ENCODE data around the gene DAGLA. TPM values are rescaled to one million over a fixed set of nuclear protein-coding genes. Genes with fewer than 3 reads are reported as not detected.
A peak's percentile ranks its signal among the peaks of the same experiment; 100 is the strongest.

DAGLA gene, protein sequence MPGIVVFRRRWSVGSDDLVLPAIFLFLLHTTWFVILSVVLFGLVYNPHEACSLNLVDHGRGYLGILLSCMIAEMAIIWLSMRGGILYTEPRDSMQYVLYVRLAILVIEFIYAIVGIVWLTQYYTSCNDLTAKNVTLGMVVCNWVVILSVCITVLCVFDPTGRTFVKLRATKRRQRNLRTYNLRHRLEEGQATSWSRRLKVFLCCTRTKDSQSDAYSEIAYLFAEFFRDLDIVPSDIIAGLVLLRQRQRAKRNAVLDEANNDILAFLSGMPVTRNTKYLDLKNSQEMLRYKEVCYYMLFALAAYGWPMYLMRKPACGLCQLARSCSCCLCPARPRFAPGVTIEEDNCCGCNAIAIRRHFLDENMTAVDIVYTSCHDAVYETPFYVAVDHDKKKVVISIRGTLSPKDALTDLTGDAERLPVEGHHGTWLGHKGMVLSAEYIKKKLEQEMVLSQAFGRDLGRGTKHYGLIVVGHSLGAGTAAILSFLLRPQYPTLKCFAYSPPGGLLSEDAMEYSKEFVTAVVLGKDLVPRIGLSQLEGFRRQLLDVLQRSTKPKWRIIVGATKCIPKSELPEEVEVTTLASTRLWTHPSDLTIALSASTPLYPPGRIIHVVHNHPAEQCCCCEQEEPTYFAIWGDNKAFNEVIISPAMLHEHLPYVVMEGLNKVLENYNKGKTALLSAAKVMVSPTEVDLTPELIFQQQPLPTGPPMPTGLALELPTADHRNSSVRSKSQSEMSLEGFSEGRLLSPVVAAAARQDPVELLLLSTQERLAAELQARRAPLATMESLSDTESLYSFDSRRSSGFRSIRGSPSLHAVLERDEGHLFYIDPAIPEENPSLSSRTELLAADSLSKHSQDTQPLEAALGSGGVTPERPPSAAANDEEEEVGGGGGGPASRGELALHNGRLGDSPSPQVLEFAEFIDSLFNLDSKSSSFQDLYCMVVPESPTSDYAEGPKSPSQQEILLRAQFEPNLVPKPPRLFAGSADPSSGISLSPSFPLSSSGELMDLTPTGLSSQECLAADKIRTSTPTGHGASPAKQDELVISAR
- 1 to 10 TPM; 2.0 to 5.0 (median 2.6) TPM for total RNA-seq

DNA sequence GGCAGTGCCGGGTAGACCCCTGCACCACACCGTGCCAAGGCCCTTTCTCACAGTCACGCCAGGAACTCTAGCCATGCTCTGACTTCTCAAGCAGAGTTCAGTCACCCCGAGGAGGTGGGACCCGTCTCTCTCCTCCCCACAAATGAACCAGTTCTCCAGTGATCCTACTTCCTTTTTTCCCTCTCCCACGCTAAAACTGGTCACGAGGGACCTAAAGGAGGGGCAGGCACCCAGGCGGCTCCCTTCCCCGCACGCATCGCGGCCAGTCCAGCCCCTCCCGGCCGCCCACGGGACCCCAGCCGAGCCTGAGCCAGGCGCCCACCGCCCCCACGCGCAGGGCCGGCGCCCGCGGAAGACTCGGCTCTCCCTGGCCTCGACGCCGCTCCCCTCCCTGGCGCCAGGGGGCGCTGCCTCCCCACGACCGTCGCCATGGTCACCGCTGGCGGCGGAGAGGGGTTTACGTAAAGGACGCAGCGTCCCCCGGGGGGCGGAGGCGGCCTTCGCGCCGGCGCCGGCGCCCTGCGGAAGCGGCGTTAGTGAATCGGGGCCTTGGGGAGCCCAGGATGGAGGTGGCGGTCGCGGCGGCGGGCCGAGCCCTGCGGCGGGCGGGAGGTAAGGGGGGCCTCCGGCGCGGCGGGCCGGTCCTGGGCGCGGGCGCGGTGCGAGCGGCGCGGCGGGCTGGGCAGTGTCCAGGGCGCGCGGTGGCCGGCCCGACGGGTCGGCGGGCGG lies at the start of gene DAGLA:
Gene DAGLA, plus strand, starts transcription at position 499 of the 729 bp plus-strand sequence. CDS start 39,765 bp downstream, outside the sequence.
- peak; percentile 65 to 86 (median 72) for ATAC-seq (replicated peaks in 6 of 8)
- Histone ChIP-seq H3K4me1 (replicated peaks in 1 of 2) (peaks cover 19 to 39% of the 10 kb centered on the region in 2 donors), H3K4me3 (peak within 1 kb of the TSS; percentile 32 to 50 (median 42)), H3K27ac (no peak within 1 kb of the TSS)
- 0 to 17% (median 0%) methylated on average over 1 to 6 of the region's 84 CpGs; no CpG with 5 or more reads in 7 of the 10 experiments for WGBS, 10 experiments
- in situ Hi-C loops (cut with MboI; ENCODE audit: low pct_unique_long_range_greater_than_20kb in 2 of 9, low sequenced_read_pairs in 9 of 9, unreplicated experiment in 9 of 9), result no loop called here

- in situ Hi-C loops (cut with MboI; ENCODE audit: low pct_unique_long_range_greater_than_20kb in 2 of 9, low sequenced_read_pairs in 9 of 9, unreplicated experiment in 9 of 9), result loop anchor here in 7 of 9 experiments (10.0 to 25.0 kb wide), 4 partner anchors 145 to 295 kb away; partner anchors contain the start of genes DDB1 (in 1 of the 7) and TKFC (in 1 of the 7)
- Histone ChIP-seq H3K27ac (peak overlapping the region; percentile 38 to 68), H3K4me3 (no peak overlapping the region), H3K4me1 (replicated peaks in 1 of 2) (peaks cover 45 to 55% of the 10 kb centered on the region in 2 donors)
- ATAC-seq (replicated peaks in 6 of 8), result peak in 5 of 8 experiments; percentile 61 to 85 (median 81)
- WGBS, 10 experiments, result 20 to 100% (median 46%) methylated on average over 2 to 11 of the region's 12 CpGs; no CpG with 5 or more reads in 3 of the 10 experiments
Measured at GRCh38 chr11:61632096-61632495, 48.1 kb upstream of the DAGLA start.

DNA sequence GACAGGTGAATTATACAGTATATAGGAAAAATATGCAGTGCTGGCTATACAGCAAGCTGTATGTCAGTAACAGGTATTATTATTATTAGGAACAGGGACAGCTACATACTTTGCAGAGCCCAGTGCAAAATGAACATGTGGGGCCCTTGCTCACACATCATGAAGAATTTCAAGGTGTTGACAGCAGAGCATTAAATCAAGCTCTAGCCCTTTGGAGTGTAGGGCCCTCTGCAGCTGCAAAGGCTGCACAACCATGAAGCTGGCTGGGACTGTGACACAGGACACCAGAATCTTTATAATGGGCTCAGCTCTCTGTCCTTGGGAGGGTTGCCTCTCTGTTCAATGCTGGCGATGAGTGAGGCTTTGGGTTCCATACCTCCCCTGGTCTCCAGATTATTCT lies 44.9 kb upstream of the DAGLA start:
- no peak overlapping the region for H3K4me3 ChIP-seq
- 40 to 100% (median 85%) methylated on average over 1 of the region's 1 CpG; no CpG with 5 or more reads in 6 of the 10 experiments for WGBS, 10 experiments
- H3K27ac ChIP-seq, result no peak overlapping the region
- H3K4me1 ChIP-seq (replicated peaks in 1 of 2), result peaks cover 34 to 46% of the 10 kb centered on the region in 2 donors
- peak in 3 of 8 experiments; percentile 9 to 30 (median 11) for ATAC-seq (replicated peaks in 6 of 8)
- in situ Hi-C loops (cut with MboI; ENCODE audit: low pct_unique_long_range_greater_than_20kb in 2 of 9, low sequenced_read_pairs in 9 of 9, unreplicated experiment in 9 of 9), result loop anchor here in 7 of 9 experiments (10.0 to 25.0 kb wide), 4 partner anchors 148 to 298 kb away; partner anchors contain the start of genes DDB1 (in 1 of the 7) and TKFC (in 1 of the 7)

GRCh38 chr11:61635787-61636186 lies 44.4 kb upstream of the DAGLA start:
- WGBS, 10 experiments, result 40 to 100% (median 72%) methylated on average over 1 to 2 of the region's 5 CpGs; no CpG with 5 or more reads in 6 of the 10 experiments
- Histone ChIP-seq H3K4me3 (no peak overlapping the region), H3K27ac (no peak overlapping the region), H3K4me1 (replicated peaks in 1 of 2) (peaks cover 35 to 46% of the 10 kb centered on the region in 2 donors)
- no peak for ATAC-seq (replicated peaks in 6 of 8)
- in situ Hi-C loops (cut with MboI; ENCODE audit: low pct_unique_long_range_greater_than_20kb in 2 of 9, low sequenced_read_pairs in 9 of 9, unreplicated experiment in 9 of 9), result loop anchor here in 7 of 9 experiments (10.0 to 25.0 kb wide), 4 partner anchors 148 to 298 kb away; partner anchors contain the start of genes DDB1 (in 1 of the 7) and TKFC (in 1 of the 7)

DNA sequence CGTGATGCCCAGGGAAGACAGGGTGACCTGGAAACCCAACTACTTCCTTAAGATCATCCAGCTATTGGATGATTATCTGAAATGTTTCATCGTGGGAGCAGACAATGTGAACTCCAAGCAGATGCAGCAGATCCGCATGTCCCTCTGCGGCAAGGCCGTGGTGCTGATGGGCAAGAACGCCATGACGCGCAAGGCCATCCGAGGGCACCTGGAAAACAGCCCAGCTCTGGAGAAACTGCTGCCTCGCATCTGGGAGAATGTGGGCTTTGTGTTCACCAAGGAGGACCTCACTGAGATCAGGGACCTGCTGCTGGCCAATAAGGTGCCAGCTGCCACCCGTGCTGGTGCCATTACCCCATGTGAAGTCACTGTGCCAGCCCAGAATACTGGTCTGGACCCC lies 43.5 kb upstream of the DAGLA start:
- H3K4me1 ChIP-seq (replicated peaks in 1 of 2), result peaks cover 32 to 42% of the 10 kb centered on the region in 2 donors
- ATAC-seq (replicated peaks in 6 of 8), result no peak
- WGBS, 10 experiments, result 80 to 100% (median 85%) methylated on average over 2 to 4 of the region's 11 CpGs; no CpG with 5 or more reads in 5 of the 10 experiments
- no peak overlapping the region for H3K4me3 ChIP-seq
- no peak overlapping the region for H3K27ac ChIP-seq
- in situ Hi-C loops (cut with MboI; ENCODE audit: low pct_unique_long_range_greater_than_20kb in 2 of 9, low sequenced_read_pairs in 9 of 9, unreplicated experiment in 9 of 9), result loop anchor here in 7 of 9 experiments (10.0 to 25.0 kb wide), 4 partner anchors 149 to 299 kb away; partner anchors contain the start of genes DDB1 (in 1 of the 7) and TKFC (in 1 of the 7)

DNA sequence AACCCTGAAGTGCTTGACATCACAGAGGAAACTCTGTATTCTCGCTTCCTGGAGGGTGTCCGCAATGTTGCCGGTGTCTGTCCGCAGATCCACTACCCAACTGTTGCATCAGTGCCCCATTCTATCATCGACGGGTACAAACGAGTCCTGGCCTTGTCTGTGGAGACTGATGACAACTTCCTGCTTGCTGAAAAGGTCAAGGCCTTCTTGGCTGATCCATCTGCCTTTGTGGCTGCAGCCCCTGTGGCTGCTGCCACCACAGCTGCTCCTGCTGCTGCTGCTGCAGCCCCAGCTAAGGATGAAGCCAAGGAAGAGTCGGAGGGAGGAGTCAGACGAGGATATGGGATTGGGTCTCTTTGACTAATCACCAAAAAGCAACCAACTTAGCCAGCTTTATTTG lies 42.9 kb upstream of the DAGLA start:
- no peak overlapping the region for H3K27ac ChIP-seq
- 23 to 62% (median 47%) methylated on average over 2 to 9 of the region's 9 CpGs; no CpG with 5 or more reads in 2 of the 10 experiments for WGBS, 10 experiments
- no peak for ATAC-seq (replicated peaks in 6 of 8)
- in situ Hi-C loops (cut with MboI; ENCODE audit: low pct_unique_long_range_greater_than_20kb in 2 of 9, low sequenced_read_pairs in 9 of 9, unreplicated experiment in 9 of 9), result loop anchor here in 7 of 9 experiments (10.0 to 25.0 kb wide), 4 partner anchors 150 to 300 kb away; partner anchors contain the start of genes DDB1 (in 1 of the 7) and TKFC (in 1 of the 7)
- peaks cover 26 to 36% of the 10 kb centered on the region in 2 donors for H3K4me1 ChIP-seq (replicated peaks in 1 of 2)
- H3K4me3 ChIP-seq, result no peak overlapping the region

GRCh38 chr11:61639816-61640443 lies 40.3 kb upstream of the DAGLA start:
- Histone ChIP-seq H3K27ac (peak overlapping the region in 1 of 2 donors; percentile 75), H3K4me3 (no peak overlapping the region), H3K4me1 (replicated peaks in 1 of 2) (peaks cover 20 to 30% of the 10 kb centered on the region in 2 donors)
- peak in 7 of 8 experiments; percentile 15 to 73 (median 40) for ATAC-seq (replicated peaks in 6 of 8)
- 0 to 100% (median 45%) methylated on average over 1 to 3 of the region's 7 CpGs; no CpG with 5 or more reads in 2 of the 10 experiments for WGBS, 10 experiments
- in situ Hi-C loops (cut with MboI; ENCODE audit: low pct_unique_long_range_greater_than_20kb in 2 of 9, low sequenced_read_pairs in 9 of 9, unreplicated experiment in 9 of 9), result loop anchor here in 7 of 9 experiments (10.0 to 25.0 kb wide), 4 partner anchors 153 to 303 kb away; partner anchors contain the start of genes DDB1 (in 1 of the 7) and TKFC (in 1 of the 7)

DNA sequence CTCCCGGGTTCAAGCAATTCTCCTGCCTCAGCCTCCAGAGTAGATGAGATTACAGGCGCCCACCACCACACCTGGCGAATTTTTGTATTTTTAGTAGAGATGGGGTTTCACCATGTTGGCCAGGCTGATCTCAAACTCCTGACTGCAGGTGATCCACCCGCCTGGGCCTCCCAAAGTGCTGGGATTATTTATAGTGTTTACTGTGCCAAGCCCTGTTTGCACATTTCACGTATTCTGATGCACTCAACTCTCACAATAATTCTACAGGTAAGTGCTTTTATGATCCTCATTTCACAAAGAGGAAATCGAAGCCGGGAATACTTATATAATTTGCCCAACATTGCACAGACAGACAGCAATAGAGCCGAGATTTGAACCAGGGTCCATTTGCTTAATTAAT lies 38.0 kb upstream of the DAGLA start:
- in situ Hi-C loops (cut with MboI; ENCODE audit: low pct_unique_long_range_greater_than_20kb in 2 of 9, low sequenced_read_pairs in 9 of 9, unreplicated experiment in 9 of 9), result loop anchor here in 6 of 9 experiments (25.0 kb wide), 3 partner anchors 155 to 305 kb away; partner anchors contain the start of genes DDB1 (in 1 of the 6) and TKFC (in 1 of the 6)
- Histone ChIP-seq H3K4me3 (no peak overlapping the region), H3K4me1 (replicated peaks in 1 of 2) (peaks cover 11 to 17% of the 10 kb centered on the region in 2 donors), H3K27ac (no peak overlapping the region)
- ATAC-seq (replicated peaks in 6 of 8), result no peak
- 87 to 100% (median 90%) methylated on average over 1 to 7 of the region's 8 CpGs; no CpG with 5 or more reads in 5 of the 10 experiments for WGBS, 10 experiments

DNA sequence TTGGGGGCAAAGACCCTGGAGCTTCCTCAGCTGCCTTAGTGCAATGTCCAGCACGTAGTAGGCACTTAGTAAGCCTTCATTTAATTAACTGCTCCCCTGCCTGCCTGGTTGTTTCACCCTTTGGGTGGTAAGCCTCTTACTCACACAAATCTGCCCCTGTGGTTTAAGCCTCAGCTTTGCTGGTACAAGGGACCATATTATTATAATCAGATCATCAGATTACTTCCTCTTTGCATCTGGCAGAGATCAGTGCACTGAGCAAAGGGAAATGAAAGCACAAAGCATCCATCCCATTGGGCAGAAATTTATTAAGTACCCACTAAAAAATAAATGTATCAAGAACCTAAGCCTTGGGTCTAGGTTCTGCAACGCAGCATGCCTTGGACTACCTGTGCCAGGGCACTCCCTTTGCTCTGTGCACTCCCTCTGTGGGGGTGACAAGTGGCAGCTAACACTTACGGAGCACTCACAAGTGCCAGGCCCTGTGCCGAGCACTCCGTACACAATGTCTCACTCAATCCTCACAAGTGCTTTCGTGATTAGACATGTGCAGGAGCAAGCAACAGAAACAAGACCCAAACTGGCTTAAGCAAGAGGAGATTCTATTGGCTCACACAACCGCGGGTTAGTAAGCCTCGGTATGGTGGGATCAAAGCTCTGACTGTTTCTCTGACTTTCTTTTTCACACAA lies 34.9 kb upstream of the DAGLA start:
- H3K4me1 ChIP-seq (replicated peaks in 1 of 2), result peaks cover 3 to 4% of the 10 kb centered on the region in 2 donors
- no peak for ATAC-seq (replicated peaks in 6 of 8)
- no peak overlapping the region for H3K4me3 ChIP-seq
- WGBS, 10 experiments, result 36 to 100% (median 74%) methylated on average over 1 to 5 of the region's 9 CpGs; no CpG with 5 or more reads in 3 of the 10 experiments
- in situ Hi-C loops (cut with MboI; ENCODE audit: low pct_unique_long_range_greater_than_20kb in 2 of 9, low sequenced_read_pairs in 9 of 9, unreplicated experiment in 9 of 9), result loop anchor here in 6 of 9 experiments (25.0 kb wide), 3 partner anchors 158 to 308 kb away; partner anchors contain the start of genes DDB1 (in 1 of the 6) and TKFC (in 1 of the 6)
- H3K27ac ChIP-seq, result no peak overlapping the region

GRCh38 chr11:61647529-61647928 lies 32.7 kb upstream of the DAGLA start:
- no peak for ATAC-seq (replicated peaks in 6 of 8)
- WGBS, 10 experiments, result 14 to 83% (median 64%) methylated on average over 1 to 3 of the region's 3 CpGs; no CpG with 5 or more reads in 2 of the 10 experiments
- Histone ChIP-seq H3K4me1 (replicated peaks in 1 of 2) (no peaks in the 10 kb centered on the region), H3K4me3 (no peak overlapping the region), H3K27ac (no peak overlapping the region)
- in situ Hi-C loops (cut with MboI; ENCODE audit: low pct_unique_long_range_greater_than_20kb in 2 of 9, low sequenced_read_pairs in 9 of 9, unreplicated experiment in 9 of 9), result loop anchor here in 6 of 9 experiments (25.0 kb wide), 3 partner anchors 160 to 310 kb away; partner anchors contain the start of genes DDB1 (in 1 of the 6) and TKFC (in 1 of the 6)
